Gastroesophageal sphincter (tissue), 3 donors: ENCODE results near the gene ADAMTS17.

Experiments used
- CTCF ChIP-seq, 4 experiments: fragments of 200-600 bp in 2 of 4; fragments of 450-650 bp in 2 of 4; sonication (generic) in 1 of 4; IDR thresholded peaks; one replicate each; pipeline ENCODE4 v1.5.1; 2017 to 2019; ENCODE audit warnings: antibody characterized with exemption in 4 of 4, mild to moderate bottlenecking in 2 of 4, moderate library complexity in 2 of 4
- EP300 ChIP-seq: sonication (generic); formaldehyde crosslinking; IDR thresholded peaks from one replicate; pipeline ENCODE4 v1.6.1; 2017; ENCODE audit warnings: antibody characterized with exemption, mild to moderate bottlenecking
- POLR2A ChIP-seq, 2 donors: fragments of 450-650 bp; IDR thresholded peaks; one replicate each; pipeline ENCODE4 v1.6.1; 2017; ENCODE audit warnings: antibody characterized with exemption in 2 of 2, mild to moderate bottlenecking in 2 of 2, moderate library complexity in 1 of 2
- POLR2AphosphoS5 ChIP-seq: sonication (generic); formaldehyde crosslinking; IDR thresholded peaks from one replicate; pipeline ENCODE4 v1.6.1; 2017; ENCODE audit warnings: antibody characterized with exemption

- TF ChIP-seq POLR2A (IDR thresholded peaks at IDR 0.05) (no peak), POLR2AphosphoS5 (no peak), CTCF (IDR thresholded peaks at IDR 0.05) (no peak), EP300 (no peak)
Measured at GRCh38 chr15:100199711-100200286, 142.0 kb downstream of the ADAMTS17 start.
